KOPT-K1 (cell line): ENCODE results near the gene EIF3A.
A peak's percentile ranks its signal among the peaks of the same experiment; 100 is the strongest.
"Not testable (repeated sequence)": the region's sequence is repeated elsewhere in the genome, so short reads cannot be mapped to it uniquely, and the experiment has no call there.

Experiments used
- H3K27ac ChIP-seq: fragments of 200-600 bp; sonication (generic); 2 replicates; pipeline ENCODE4 v1.5.1; 2016; ENCODE audit warnings: antibody characterized with exemption, mild to moderate bottlenecking, low read depth, low read length; ENCODE audit not compliant: poor library complexity, severe bottlenecking
- H3K36me3 ChIP-seq: fragments of 200-600 bp; sonication (generic); 2 replicates; pipeline ENCODE4 v1.5.1; 2017; ENCODE audit warnings: antibody characterized with exemption, mild to moderate bottlenecking, low read length, moderate library complexity; ENCODE audit not compliant: insufficient read depth
- H3K9me3 ChIP-seq: fragments of 200-600 bp; sonication (generic); 2 replicates; pipeline ENCODE4 v1.5.1; 2017; ENCODE audit warnings: antibody characterized with exemption, low read length, mild to moderate bottlenecking; ENCODE audit not compliant: insufficient read depth, poor library complexity, severe bottlenecking

EIF3A gene

GRCh38 chr10:119042169-119042568, 38.4 kb downstream of the EIF3A start:
- Histone ChIP-seq H3K36me3 (peaks cover 100% of the 10 kb centered on the region), H3K27ac (no peak overlapping the region), H3K9me3 (no peaks in the 10 kb centered on the region)

- H3K27ac ChIP-seq: no peak overlapping the region
- H3K36me3 ChIP-seq: peaks cover 100% of the 10 kb centered on the region
- H3K9me3 ChIP-seq: no peaks in the 10 kb centered on the region
Measured at GRCh38 chr10:119041326-119041725, 39.3 kb downstream of the EIF3A start.

- peaks cover 95% of the 10 kb centered on the region for H3K36me3 ChIP-seq
- no peaks in the 10 kb centered on the region for H3K9me3 ChIP-seq
- H3K27ac ChIP-seq: no peak overlapping the region
Measured at GRCh38 chr10:119039161-119039560, 41.5 kb downstream of the EIF3A start.

- H3K9me3 ChIP-seq: no peaks in the 10 kb centered on the region
- peak overlapping the region; percentile 51 for H3K27ac ChIP-seq
Measured at GRCh38 chr10:119031496-119032059, 49.0 kb downstream of the EIF3A start.

GRCh38 chr10:119030421-119031250, 50.0 kb downstream of the EIF3A start:
- H3K27ac ChIP-seq: peak overlapping the region; percentile 51
- no peaks in the 10 kb centered on the region for H3K9me3 ChIP-seq
- peaks cover 39% of the 10 kb centered on the region for H3K36me3 ChIP-seq

More at GRCh38 chr10:119031496-119032059, 49.0 kb downstream of the EIF3A start:
- H3K36me3 ChIP-seq: peaks cover 48% of the 10 kb centered on the region

GRCh38 chr10:119029613-119030420, 50.8 kb downstream of the EIF3A start, which contains the start of gene NANOS1:
Gene NANOS1, plus strand, starts transcription at chr10:119029714. Its CDS starts 88 bp downstream, at chr10:119029802.
- Histone ChIP-seq H3K27ac (peak within 1 kb of the TSS; percentile 51), H3K9me3 (no peaks in the 10 kb centered on the region), H3K36me3 (peaks cover 36% of the 10 kb centered on the region)

- peaks cover 29% of the 10 kb centered on the region for H3K36me3 ChIP-seq
- no peak overlapping the region for H3K27ac ChIP-seq
- H3K9me3 ChIP-seq: no peaks in the 10 kb centered on the region
Measured at GRCh38 chr10:119028900-119029612, 51.6 kb downstream of the EIF3A start.

GRCh38 chr10:119028445-119028899, 52.1 kb downstream of the EIF3A start:
- H3K36me3 ChIP-seq: peaks cover 23% of the 10 kb centered on the region
- not testable (repeated sequence) for H3K27ac ChIP-seq, H3K9me3 ChIP-seq

GRCh38 chr10:119026301-119027110, 54.1 kb downstream of the EIF3A start:
- Histone ChIP-seq H3K9me3 (no peaks in the 10 kb centered on the region), H3K27ac (no peak overlapping the region), H3K36me3 (peaks cover 3% of the 10 kb centered on the region)

GRCh38 chr10:119025776-119026175, 54.8 kb downstream of the EIF3A start:
- Histone ChIP-seq H3K9me3 (no peaks in the 10 kb centered on the region), H3K27ac (no peak overlapping the region), H3K36me3 (no peaks in the 10 kb centered on the region)

- H3K27ac ChIP-seq: no peak overlapping the region
- H3K36me3 ChIP-seq: no peaks in the 10 kb centered on the region
Measured at GRCh38 chr10:119025336-119025735, 55.3 kb downstream of the EIF3A start.

GRCh38 chr10:119024882-119025281, 55.7 kb downstream of the EIF3A start:
- Histone ChIP-seq H3K9me3 (no peaks in the 10 kb centered on the region), H3K27ac (no peak overlapping the region), H3K36me3 (no peaks in the 10 kb centered on the region)

More at GRCh38 chr10:119025336-119025735, 55.3 kb downstream of the EIF3A start:
- no peaks in the 10 kb centered on the region for H3K9me3 ChIP-seq

GRCh38 chr10:119023553-119023868, 57.1 kb downstream of the EIF3A start:
- no peak overlapping the region for H3K27ac ChIP-seq
- H3K36me3 ChIP-seq: no peaks in the 10 kb centered on the region
- no peaks in the 10 kb centered on the region for H3K9me3 ChIP-seq
